GM18517 (cell line): ENCODE results near the gene DPP3.
A peak's percentile ranks its signal among the peaks of the same experiment; 100 is the strongest.

ENCODE experiments used
- ATAC-seq: cut with Tn5 transposase; IDR thresholded peaks from one replicate; pipeline ENCODE4 v1.9.1; 2021; ENCODE audit warnings: mild to moderate bottlenecking, moderate library complexity; ENCODE audit not compliant: unreplicated experiment

Gene DPP3

DNA sequence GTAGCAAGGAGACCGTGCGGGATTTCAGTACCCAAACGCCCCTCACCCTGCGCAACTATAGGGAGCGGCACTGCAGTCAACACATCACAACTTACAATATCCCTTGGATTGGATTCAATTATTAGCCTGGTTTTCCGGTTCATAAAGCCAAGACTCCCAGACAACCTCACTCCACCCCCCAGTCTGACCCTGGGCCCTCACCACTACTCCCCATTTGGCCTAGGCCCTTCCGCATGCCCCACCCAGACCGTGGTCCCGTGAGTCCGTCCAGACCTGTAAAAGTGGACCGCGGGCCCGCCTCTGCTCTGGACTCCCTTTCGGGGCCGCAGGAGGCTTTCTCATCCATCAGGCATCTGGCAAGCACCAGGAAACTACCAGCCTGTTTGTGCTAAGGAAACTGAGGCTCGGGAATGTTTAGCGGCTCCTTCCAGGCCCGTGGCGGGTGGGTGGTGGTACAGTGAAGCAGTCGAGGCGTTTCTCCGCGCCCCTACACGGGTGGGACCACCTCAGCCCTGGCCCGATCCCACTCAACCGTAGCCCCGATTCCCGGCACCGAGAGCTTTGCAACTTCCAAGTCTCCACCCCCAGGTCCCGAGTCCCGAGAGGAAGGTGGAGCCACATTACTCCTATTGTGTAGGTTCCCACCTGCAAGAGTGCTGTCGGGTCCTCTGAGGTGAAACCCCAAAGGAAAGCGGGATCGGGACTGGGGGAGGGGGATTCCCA lies 679 bp upstream of the DPP3 start:
- ATAC-seq, result peak; percentile 22

- ATAC-seq, result no peak
Measured at GRCh38 chr11:66484806-66485380, 4.7 kb downstream of the DPP3 start.

DNA sequence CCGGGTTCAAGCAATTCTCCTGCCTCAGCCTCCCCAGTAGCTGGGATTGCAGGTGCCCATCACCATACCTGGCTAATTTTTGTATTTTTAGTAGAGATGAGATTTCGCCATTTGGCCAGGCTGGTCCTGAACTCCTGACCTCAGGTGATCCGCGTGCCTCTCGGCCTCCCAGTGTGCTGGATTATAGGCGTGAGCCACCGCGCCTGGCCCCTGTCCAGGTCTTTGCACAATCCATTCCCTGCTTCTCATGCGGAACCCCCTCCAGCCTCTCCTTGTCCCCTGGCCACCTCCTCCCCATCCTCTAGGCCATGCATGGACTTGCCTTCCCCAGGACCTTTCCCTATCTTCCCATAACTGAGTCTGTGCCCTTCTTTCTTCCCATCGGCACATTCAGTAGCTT lies 8.7 kb downstream of the DPP3 start:
- no peak for ATAC-seq

GRCh38 chr11:66489636-66490035 lies 9.4 kb downstream of the DPP3 start:
- no peak for ATAC-seq

DNA sequence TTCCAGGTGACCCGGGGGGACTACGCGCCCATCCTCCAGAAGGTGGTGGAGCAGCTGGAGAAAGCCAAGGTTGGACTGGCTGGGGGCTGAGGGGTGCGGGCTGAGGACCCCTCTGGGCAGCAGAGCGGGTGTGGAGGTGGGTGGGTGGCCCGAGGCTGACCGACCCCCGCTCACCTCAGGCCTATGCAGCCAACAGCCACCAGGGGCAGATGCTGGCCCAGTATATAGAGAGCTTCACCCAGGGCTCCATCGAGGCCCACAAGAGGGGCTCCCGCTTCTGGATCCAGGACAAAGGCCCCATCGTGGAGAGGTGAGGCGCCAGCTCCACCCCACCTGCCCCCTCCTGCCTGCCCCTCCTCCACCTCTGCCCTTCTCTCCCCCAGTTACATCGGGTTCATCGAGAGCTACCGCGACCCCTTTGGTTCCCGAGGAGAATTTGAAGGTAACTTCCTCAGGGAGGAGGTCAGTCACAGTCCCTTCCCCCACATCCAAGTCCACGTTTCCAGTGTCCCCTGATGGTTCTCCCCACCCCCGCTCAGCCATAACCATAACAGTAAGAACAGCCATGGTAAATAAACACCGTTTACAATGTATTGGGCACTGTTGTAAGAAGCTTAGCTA lies 11.2 kb downstream of the DPP3 start:
- ATAC-seq, result no peak

DNA sequence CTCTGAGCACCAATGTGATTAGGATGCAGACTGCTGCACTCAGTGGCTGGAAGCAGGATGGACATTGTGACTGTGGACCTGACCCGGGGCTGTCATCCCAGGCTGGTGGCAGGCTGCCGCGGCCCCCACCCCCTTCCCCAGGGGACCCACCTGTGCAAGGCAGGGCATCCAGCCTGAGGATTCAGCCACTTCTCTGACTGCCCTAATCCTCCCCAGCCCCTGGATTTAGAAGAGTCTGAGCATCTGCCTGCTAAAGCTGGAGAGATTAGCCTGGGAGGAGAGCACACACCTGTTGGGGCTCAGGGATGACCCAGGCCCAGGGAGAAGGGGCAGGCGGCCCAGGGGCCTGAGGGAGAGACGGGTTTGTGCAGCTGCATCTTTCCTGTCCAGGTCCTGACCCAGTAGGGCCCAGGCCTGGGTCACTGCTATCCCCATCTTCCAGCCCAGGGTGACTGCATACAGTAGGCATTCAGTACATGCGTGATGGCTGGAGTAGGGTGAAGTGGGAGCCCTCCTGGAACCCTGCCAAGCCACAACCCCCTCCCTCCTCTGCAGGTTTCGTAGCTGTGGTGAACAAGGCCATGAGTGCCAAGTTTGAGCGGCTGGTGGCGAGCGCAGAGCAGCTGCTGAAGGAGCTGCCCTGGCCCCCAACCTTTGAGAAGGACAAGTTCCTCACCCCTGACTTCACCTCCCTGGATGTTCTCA lies 12.1 kb downstream of the DPP3 start:
- ATAC-seq, result no peak

- no peak for ATAC-seq
Measured at GRCh38 chr11:66493130-66493529, 12.9 kb downstream of the DPP3 start.

GRCh38 chr11:66494458-66494857 lies 14.2 kb downstream of the DPP3 start:
- no peak for ATAC-seq

- no peak for ATAC-seq
Measured at GRCh38 chr11:66494935-66495334, 14.7 kb downstream of the DPP3 start.

GRCh38 chr11:66495401-66495854 lies 15.2 kb downstream of the DPP3 start:
- ATAC-seq, result no peak

DNA sequence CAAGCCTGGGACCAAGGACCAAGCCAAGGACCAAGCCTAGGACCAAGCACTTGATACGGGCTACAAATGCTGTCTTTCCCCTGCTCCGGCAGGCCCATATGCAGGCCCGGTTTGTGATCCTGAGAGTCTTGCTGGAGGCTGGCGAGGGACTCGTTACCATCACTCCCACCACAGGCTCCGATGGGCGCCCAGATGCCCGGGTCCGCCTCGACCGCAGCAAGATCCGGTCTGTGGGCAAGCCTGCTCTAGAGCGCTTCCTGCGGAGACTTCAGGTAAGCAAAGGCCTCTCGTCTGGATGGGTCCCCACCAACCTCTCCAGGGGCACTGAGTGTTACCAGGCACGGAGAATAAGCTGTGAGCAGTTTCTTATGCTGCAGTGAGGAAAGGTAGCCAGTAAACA lies 17.0 kb downstream of the DPP3 start:
- ATAC-seq, result no peak

DNA sequence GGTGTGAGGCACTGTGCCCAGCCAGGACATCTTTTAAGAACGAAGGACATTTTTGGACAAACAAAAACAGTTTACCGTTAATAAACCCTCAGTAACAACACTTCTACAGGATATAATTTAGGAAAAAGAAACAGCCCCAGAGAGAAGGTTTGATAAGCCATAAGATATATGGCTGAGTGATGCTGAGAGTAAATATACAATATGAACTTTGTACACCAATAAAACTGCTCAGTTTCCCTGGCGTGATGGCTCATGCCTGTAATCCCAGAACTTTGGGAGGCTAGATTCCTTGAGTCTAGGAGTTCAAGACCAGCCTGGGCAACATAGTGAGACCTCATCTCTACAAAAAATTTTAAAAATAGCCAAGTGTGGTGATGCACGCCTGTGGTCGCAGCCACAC lies 18.3 kb downstream of the DPP3 start:
- ATAC-seq, result no peak

DNA sequence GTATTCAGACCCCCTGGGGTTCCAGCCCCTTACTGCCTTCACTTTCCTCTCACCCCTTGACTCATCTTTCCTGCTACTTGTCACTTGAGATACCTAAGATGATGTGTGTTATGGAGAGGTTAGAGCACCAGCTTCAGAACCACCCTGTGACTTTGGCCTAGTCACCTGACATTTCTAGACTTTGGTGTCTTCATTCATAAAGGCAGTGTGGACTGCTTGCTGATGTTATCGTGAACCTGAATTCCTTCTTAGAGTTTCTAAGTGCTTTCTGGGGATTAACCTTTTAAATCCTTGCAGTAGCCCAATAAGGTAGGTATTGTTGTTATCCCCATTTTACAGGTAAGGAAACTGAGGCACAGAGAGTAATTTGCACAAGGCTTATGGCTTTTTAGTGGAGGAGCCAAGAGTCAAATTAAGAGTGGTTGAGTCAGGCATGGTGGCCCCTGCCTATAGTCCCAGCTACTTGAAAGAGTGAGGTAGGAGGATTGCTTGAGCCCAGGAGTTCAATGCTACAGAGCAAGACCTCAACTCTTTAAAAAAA lies 25.1 kb downstream of the DPP3 start:
- no peak for ATAC-seq

GRCh38 chr11:66509131-66509561 lies 28.9 kb downstream of the DPP3 start:
- no peak for ATAC-seq

DNA sequence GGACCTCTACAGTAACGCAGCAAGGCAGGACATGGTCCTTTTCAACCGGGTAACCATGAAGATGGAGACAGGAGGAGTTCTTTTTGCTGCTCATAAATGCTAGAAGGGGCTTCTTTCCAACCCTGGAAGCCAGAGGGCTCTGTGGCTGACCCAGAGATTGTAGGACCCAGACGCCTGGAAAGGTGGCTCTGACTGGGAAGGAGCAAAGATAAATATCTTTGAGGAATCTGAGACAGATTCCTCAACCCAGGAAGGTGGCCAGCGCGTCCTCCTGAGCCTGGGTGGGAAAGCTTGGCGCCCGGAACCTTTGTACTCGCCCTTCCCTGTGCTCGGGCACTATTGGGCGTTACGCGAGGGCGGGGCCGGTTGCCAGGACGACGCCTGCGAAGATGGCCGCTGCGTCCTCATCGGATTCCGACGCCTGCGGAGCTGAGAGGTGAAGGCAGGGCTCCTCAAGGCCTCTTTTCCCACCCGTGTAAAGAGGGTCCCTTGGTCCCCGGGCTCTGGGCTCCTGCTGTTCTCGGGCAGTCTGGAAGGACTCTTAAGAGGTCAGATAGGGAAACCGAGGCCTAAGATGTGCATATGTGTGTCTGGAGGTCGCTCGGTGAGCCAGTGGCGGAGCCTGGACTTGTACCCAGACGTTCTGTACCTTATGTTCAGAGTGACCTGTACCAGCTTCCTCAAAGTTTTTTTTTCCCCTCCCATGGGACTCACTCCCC lies 30.2 kb downstream of the DPP3 start, which contains the start of gene BBS1:
TSS of gene BBS1 (plus strand) at position 365 of the 719 bp plus-strand sequence. CDS start at position 390, 25 bp downstream.
- peak; percentile 64 for ATAC-seq

DNA sequence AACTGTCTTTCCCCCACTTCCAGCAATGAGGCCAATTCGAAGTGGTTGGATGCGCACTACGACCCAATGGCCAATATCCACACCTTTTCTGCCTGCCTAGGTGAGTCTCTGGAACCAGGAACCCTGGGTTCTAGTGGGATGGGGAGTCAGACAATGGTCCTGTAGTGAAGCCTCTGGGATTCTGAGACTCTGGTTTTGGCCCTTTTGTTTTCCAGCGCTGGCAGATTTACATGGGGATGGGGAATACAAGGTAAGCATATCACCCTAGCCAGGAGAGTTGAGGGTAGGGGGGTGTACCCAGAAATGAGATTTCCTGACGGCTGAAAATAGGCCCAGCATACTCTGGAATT lies 30.7 kb downstream of the DPP3 start:
- no peak for ATAC-seq

DNA sequence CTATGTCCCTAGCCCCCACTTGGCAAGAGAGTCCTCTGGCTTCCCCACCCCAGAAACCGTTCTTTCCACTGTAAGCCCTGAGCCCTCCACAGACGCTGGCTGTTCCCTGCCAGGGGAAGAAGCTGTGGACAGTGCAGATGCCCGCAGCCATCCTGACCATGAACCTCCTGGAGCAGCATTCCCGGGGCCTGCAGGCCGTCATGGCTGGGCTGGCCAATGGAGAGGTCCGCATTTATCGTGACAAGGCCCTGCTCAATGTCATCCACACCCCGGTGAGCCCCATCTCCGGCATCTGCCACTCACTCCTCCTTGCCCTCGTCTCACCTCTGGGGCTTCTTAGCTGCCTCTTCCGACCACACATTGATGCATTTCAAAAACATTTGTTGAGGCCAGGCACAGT lies 43.4 kb downstream of the DPP3 start:
- no peak for ATAC-seq

GRCh38 chr11:66524304-66525040 lies 44.2 kb downstream of the DPP3 start:
- ATAC-seq, result no peak

DNA sequence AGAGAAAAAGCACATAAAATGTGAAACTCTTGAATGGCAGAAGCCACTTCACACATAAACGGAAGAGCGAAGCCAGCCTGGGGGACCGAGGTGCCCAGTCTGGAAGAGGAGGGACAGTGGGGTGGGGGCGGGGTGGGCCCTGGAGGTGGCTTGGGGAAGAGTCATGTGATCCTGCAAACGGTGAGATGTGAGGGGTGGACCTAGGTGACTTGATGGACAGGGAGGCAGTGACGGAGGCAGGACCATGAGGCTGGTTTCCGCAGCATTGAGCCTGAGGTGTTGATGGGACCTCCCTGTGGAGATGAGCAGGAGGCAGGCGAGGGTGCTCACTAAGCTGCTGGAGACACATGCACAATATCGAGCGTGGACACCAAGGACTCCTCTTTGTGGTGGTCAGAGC lies 48.8 kb downstream of the DPP3 start:
- no peak for ATAC-seq

DNA sequence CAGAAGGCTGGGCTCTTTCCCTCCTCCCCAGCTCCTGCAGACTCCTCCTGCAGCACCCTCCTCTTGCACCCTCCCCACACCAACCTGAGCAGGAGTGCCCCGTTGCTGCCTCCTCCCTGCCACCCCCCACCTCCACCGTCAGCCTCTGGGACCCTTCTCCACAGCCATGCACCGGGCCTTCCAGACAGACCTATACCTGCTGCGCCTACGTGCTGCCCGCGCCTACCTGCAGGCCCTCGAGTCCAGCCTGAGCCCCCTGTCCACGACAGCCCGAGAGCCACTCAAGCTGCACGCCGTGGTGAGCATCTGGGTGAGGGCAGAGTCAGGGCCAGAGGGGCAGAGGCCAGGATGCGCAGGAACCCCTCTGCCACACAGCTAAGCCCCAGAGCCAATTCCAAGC lies 49.4 kb downstream of the DPP3 start:
- no peak for ATAC-seq
